ENCODE results near the gene AKR1C3.

The AKR1C3 gene

DNA sequence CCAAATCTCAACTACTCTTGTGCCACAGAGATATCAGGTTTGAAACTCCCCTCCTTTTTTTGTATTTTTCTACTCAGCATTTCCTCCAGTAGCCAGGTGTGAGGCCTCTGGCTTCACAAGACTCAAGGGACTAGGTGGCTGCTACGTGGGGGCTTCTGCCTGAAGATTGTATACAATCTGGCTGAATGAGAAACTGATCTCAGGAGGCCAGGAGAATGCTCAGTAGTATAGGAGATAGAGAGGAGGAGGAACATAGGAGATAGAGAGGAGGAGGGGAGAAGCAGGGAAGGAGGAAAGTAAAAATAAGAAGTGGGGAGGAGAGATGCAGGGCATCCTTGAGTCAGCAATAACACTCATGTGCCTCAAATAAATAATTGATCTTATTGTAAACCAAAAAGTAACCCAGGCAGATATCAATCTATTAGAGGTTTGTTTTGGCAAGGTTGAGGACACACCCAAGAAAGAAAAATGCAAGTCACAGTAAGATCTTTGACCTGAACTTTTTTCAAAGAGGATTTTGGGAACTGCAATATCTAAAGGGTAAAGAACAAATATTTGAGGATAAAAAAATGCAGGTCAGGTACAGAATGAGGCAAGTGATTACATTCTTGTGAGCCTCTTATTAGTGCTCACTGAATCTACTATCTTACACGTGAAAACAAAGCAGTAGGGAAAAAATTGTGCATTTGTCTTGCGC lies 53.9 kb downstream of the AKR1C3 start:
- H3K9me3 ChIP-seq (ENCODE audit: control extremely low read depth in 1 of 5, control insufficient read depth in 4 of 5, insufficient read depth in 2 of 5, low read depth in 1 of 5, low read length in 4 of 5) = peaks cover 2 to 8% (median 6%) of the 10 kb centered on the region in 5 experiments
- no peaks in the 10 kb centered on the region for H3K27me3 ChIP-seq (replicated peaks in 2 of 5; ENCODE audit: control insufficient read depth in 4 of 5, insufficient read depth in 5 of 5, low read length in 4 of 5)
- H3K27ac ChIP-seq (ENCODE audit: insufficient read depth in 1 of 2, low read depth in 1 of 2, low read length in 2 of 2, poor library complexity in 1 of 2, severe bottlenecking in 2 of 2) = no peak overlapping the region
- H3K4me1 ChIP-seq (ENCODE audit: control extremely low read depth in 1 of 4, control insufficient read depth in 4 of 4, insufficient read depth in 4 of 4, low read length in 3 of 4) = no peaks in the 10 kb centered on the region
- WGBS (ENCODE audit: insufficient coverage) = no CpG with 5 or more reads among the region's 3 CpGs
- no peak for DNase-seq
- POLR2A ChIA-PET = no interaction called here
- no peaks in the 10 kb centered on the region for H3K36me3 ChIP-seq (ENCODE audit: control insufficient read depth in 4 of 4, insufficient read depth in 4 of 4, low read length in 3 of 4)
- H3K4me3 ChIP-seq (ENCODE audit: control insufficient read depth in 1 of 7, extremely low read depth in 1 of 7, insufficient read depth in 4 of 7, low read depth in 2 of 7, low read length in 6 of 7) = no peak overlapping the region
- CTCF ChIA-PET = no interaction called here

GRCh38 chr10:5148678-5149032 lies 54.4 kb downstream of the AKR1C3 start:
- POLR2A ChIA-PET = no interaction called here
- CTCF ChIA-PET = no interaction called here
- Histone ChIP-seq H3K27me3 (replicated peaks in 2 of 5; ENCODE audit: control insufficient read depth in 4 of 5, insufficient read depth in 5 of 5, low read length in 4 of 5) (no peaks in the 10 kb centered on the region), H3K4me3 (ENCODE audit: control insufficient read depth in 1 of 7, extremely low read depth in 1 of 7, insufficient read depth in 4 of 7, low read depth in 2 of 7, low read length in 6 of 7) (no peak overlapping the region), H3K36me3 (ENCODE audit: control insufficient read depth in 4 of 4, insufficient read depth in 4 of 4, low read length in 3 of 4) (no peaks in the 10 kb centered on the region), H3K27ac (ENCODE audit: insufficient read depth in 1 of 2, low read depth in 1 of 2, low read length in 2 of 2, poor library complexity in 1 of 2, severe bottlenecking in 2 of 2) (no peak overlapping the region), H3K9me3 (ENCODE audit: control extremely low read depth in 1 of 5, control insufficient read depth in 4 of 5, insufficient read depth in 2 of 5, low read depth in 1 of 5, low read length in 4 of 5) (peaks cover 2 to 8% (median 6%) of the 10 kb centered on the region in 5 experiments), H3K4me1 (ENCODE audit: control extremely low read depth in 1 of 4, control insufficient read depth in 4 of 4, insufficient read depth in 4 of 4, low read length in 3 of 4) (no peaks in the 10 kb centered on the region)
- no peak for DNase-seq
- no CpG with 5 or more reads among the region's 1 CpG for WGBS (ENCODE audit: insufficient coverage)

GRCh38 chr10:5151076-5151475 lies 56.9 kb downstream of the AKR1C3 start:
- H3K27me3 ChIP-seq (replicated peaks in 2 of 5; ENCODE audit: control insufficient read depth in 4 of 5, insufficient read depth in 5 of 5, low read length in 4 of 5) = no peaks in the 10 kb centered on the region
- no peaks in the 10 kb centered on the region for H3K4me1 ChIP-seq (ENCODE audit: control extremely low read depth in 1 of 4, control insufficient read depth in 4 of 4, insufficient read depth in 4 of 4, low read length in 3 of 4)
- ChIA-PET POLR2A (no interaction called here), CTCF (no interaction called here)
- WGBS (ENCODE audit: insufficient coverage) = 100% methylated on average over 1 of the region's 3 CpGs
- no peak overlapping the region for H3K4me3 ChIP-seq (ENCODE audit: control insufficient read depth in 1 of 7, extremely low read depth in 1 of 7, insufficient read depth in 4 of 7, low read depth in 2 of 7, low read length in 6 of 7)
- DNase-seq = no peak
- peaks cover 2 to 8% (median 6%) of the 10 kb centered on the region in 5 experiments for H3K9me3 ChIP-seq (ENCODE audit: control extremely low read depth in 1 of 5, control insufficient read depth in 4 of 5, insufficient read depth in 2 of 5, low read depth in 1 of 5, low read length in 4 of 5)
- H3K27ac ChIP-seq (ENCODE audit: insufficient read depth in 1 of 2, low read depth in 1 of 2, low read length in 2 of 2, poor library complexity in 1 of 2, severe bottlenecking in 2 of 2) = no peak overlapping the region
- H3K36me3 ChIP-seq (ENCODE audit: control insufficient read depth in 4 of 4, insufficient read depth in 4 of 4, low read length in 3 of 4) = no peaks in the 10 kb centered on the region

DNA sequence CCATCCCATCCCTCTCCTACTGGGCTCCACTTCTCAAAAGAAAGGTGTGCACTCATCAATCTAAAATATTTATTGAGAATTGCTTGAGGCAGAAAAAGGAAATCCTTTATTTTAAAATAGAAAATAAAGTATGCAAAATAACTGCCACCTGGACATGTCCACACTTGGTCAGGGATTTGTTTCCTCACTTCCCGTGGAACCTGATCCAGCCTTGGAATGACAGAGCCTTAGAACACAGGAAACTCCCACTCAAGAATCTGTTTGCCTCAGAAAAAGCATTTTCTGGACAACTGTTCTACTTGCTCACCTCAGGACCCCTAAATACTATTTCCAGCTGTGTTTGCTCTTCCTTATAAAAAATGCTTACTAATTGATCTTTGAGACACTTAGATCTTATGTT lies 61.7 kb downstream of the AKR1C3 start:
- Histone ChIP-seq H3K27me3 (replicated peaks in 2 of 5; ENCODE audit: control insufficient read depth in 4 of 5, insufficient read depth in 5 of 5, low read length in 4 of 5) (no peaks in the 10 kb centered on the region), H3K4me1 (ENCODE audit: control extremely low read depth in 1 of 4, control insufficient read depth in 4 of 4, insufficient read depth in 4 of 4, low read length in 3 of 4) (no peaks in the 10 kb centered on the region), H3K27ac (ENCODE audit: insufficient read depth in 1 of 2, low read depth in 1 of 2, low read length in 2 of 2, poor library complexity in 1 of 2, severe bottlenecking in 2 of 2) (no peak overlapping the region), H3K4me3 (ENCODE audit: control insufficient read depth in 1 of 7, extremely low read depth in 1 of 7, insufficient read depth in 4 of 7, low read depth in 2 of 7, low read length in 6 of 7) (no peak overlapping the region), H3K36me3 (ENCODE audit: control insufficient read depth in 4 of 4, insufficient read depth in 4 of 4, low read length in 3 of 4) (no peaks in the 10 kb centered on the region), H3K9me3 (ENCODE audit: control extremely low read depth in 1 of 5, control insufficient read depth in 4 of 5, insufficient read depth in 2 of 5, low read depth in 1 of 5, low read length in 4 of 5) (peaks cover 1 to 19% (median 6%) of the 10 kb centered on the region in 5 experiments)
- 22% methylated on average over 1 of the region's 1 CpG for WGBS (ENCODE audit: insufficient coverage)
- CTCF ChIA-PET = no interaction called here
- POLR2A ChIA-PET = no interaction called here
- DNase-seq = no peak
